Thoracic aorta (tissue), 2 donors: Measurements from ENCODE around the gene CIZ1. TPM values are rescaled to one million over a fixed set of nuclear protein-coding genes. Genes with fewer than 3 reads are reported as not detected.
"Not testable (repeated sequence)": the region's sequence is repeated elsewhere in the genome, so short reads cannot be mapped to it uniquely, and the experiment has no call there.

ENCODE experiments used
- ATAC-seq: fragments of 150-250 bp; one replicate; pipeline ENCODE4 v1.8.0; 2017; ENCODE audit warnings: low read depth; ENCODE audit not compliant: insufficient number of reproducible peaks, low FRiP score
- DNase-seq: peaks from one replicate; pipeline ENCODE4 v3.0.0-alpha.2; 2020; ENCODE audit warnings: low spot score
- H3K27ac ChIP-seq, 2 donors: fragments of 200-600 bp; sonication (generic); 1 replicate in 1 of 2; 2 replicates in 1 of 2; pipeline ENCODE4 v1.5.1; 2016; ENCODE audit warnings: mild to moderate bottlenecking in 2 of 2, moderate library complexity in 2 of 2
- H3K27me3 ChIP-seq: fragments of 200-600 bp; sonication (generic); replicated peaks from 2 replicates; pipeline ENCODE4 v1.6.0; 2016; ENCODE audit warnings: mild to moderate bottlenecking; ENCODE audit not compliant: insufficient read depth
- H3K36me3 ChIP-seq: fragments of 200-600 bp; sonication (generic); one replicate; pipeline ENCODE4 v1.5.1; 2016
- H3K4me1 ChIP-seq, 2 donors: fragments of 200-600 bp; sonication (generic); 1 replicate in 1 of 2; 2 replicates in 1 of 2; pipeline versions ENCODE4 v1.5.1 to v1.6.0; 2016; ENCODE audit warnings: low read depth in 2 of 2, mild to moderate bottlenecking in 1 of 2; ENCODE audit not compliant: control insufficient read depth in 1 of 2
- H3K4me3 ChIP-seq: fragments of 200-600 bp; sonication (generic); 2 replicates; pipeline ENCODE4 v1.5.1; 2016; ENCODE audit warnings: mild to moderate bottlenecking
- H3K9me3 ChIP-seq: fragments of 200-600 bp; sonication (generic); 2 replicates; pipeline ENCODE4 v1.5.1; 2016
- CTCF ChIP-seq: fragments of 200-600 bp; sonication (generic); IDR thresholded peaks from one replicate; pipeline ENCODE4 v1.5.1; 2019; ENCODE audit warnings: antibody characterized with exemption
- total RNA-seq, 2 donors: library from RNA; depleted of rRNA; stranded (reverse); fragments of >200 nt; gene quantifications; one replicate each; pipeline versions ENCODE4 v1.1.0 to v1.2.3, GENCODE V29; 2016

Gene CIZ1
- total RNA-seq, 2 donors from 2014 or later: 68.0 to 86.0 TPM

GRCh38 chr9:128182893-128183588, 8.3 kb downstream of the CIZ1 start:
- H3K27me3 ChIP-seq: no peaks in the 10 kb centered on the region
- no peak for TF ChIP-seq CTCF
- ATAC-seq (no peak), DNase-seq (no peak)
- peaks cover 42% of the 10 kb centered on the region for H3K36me3 ChIP-seq
- H3K4me1 ChIP-seq: no peaks in the 10 kb centered on the region
- no peak overlapping the region for H3K4me3 ChIP-seq
- H3K27ac ChIP-seq: no peak overlapping the region
- H3K9me3 ChIP-seq: no peaks in the 10 kb centered on the region

GRCh38 chr9:128181480-128181879, 9.9 kb downstream of the CIZ1 start:
- not testable (repeated sequence) for H3K4me1 ChIP-seq, H3K4me3 ChIP-seq, DNase-seq, ATAC-seq, H3K9me3 ChIP-seq, H3K27ac ChIP-seq, H3K27me3 ChIP-seq
- peak; percentile 49 for TF ChIP-seq CTCF
- peaks cover 51% of the 10 kb centered on the region for H3K36me3 ChIP-seq

GRCh38 chr9:128180447-128180846, 10.9 kb downstream of the CIZ1 start:
- peak overlapping the region in 1 of 2 donors; percentile 8 for H3K27ac ChIP-seq
- no peaks in the 10 kb centered on the region for H3K9me3 ChIP-seq
- no peak overlapping the region for H3K4me3 ChIP-seq
- DNase-seq (no peak), ATAC-seq (no peak)
- peaks cover 60% of the 10 kb centered on the region for H3K36me3 ChIP-seq
- TF ChIP-seq CTCF: no peak
- no peaks in the 10 kb centered on the region for H3K27me3 ChIP-seq
- no peaks in the 10 kb centered on the region for H3K4me1 ChIP-seq

GRCh38 chr9:128180001-128180400, 11.4 kb downstream of the CIZ1 start:
- Histone ChIP-seq H3K27me3 (no peaks in the 10 kb centered on the region), H3K4me3 (no peak overlapping the region), H3K27ac (no peak overlapping the region), H3K9me3 (no peaks in the 10 kb centered on the region), H3K36me3 (peaks cover 59% of the 10 kb centered on the region), H3K4me1 (no peaks in the 10 kb centered on the region)
- no peak for TF ChIP-seq CTCF
- no peak for DNase-seq
- ATAC-seq: no peak

GRCh38 chr9:128178806-128179431, 12.5 kb downstream of the CIZ1 start:
- Histone ChIP-seq H3K9me3 (no peaks in the 10 kb centered on the region), H3K4me1 (no peaks in the 10 kb centered on the region), H3K27me3 (no peaks in the 10 kb centered on the region), H3K36me3 (peaks cover 54% of the 10 kb centered on the region), H3K27ac (no peak overlapping the region), H3K4me3 (no peak overlapping the region)
- no peak for DNase-seq
- ATAC-seq: no peak
- TF ChIP-seq CTCF: no peak
